Vagina (tissue), 2 donors: ENCODE data around the gene FAM120A. TPM values are rescaled to one million over a fixed set of nuclear protein-coding genes. Genes with fewer than 3 reads are reported as not detected.

Experiments
- DNase-seq, 2 donors: peaks; one replicate each; pipeline ENCODE4 v3.0.0-alpha.2; 2017; ENCODE audit errors: extremely low spot score in 2 of 2
- H3K27ac ChIP-seq: fragments of 200-600 bp; sonication (generic); one replicate; pipeline ENCODE4 v1.5.1; 2019
- H3K27me3 ChIP-seq: fragments of 200-600 bp; sonication (generic); one replicate; pipeline ENCODE4 v1.5.1; 2019
- H3K36me3 ChIP-seq, 2 donors: fragments of 200-600 bp; sonication (generic); one replicate each; pipeline ENCODE4 v1.5.1; 2017 to 2019
- H3K4me1 ChIP-seq: fragments of 200-600 bp; sonication (generic); one replicate; pipeline ENCODE4 v1.5.1; 2019
- H3K4me3 ChIP-seq, 2 donors: fragments of 200-600 bp; sonication (generic); 1 replicate in 1 of 2; 2 replicates in 1 of 2; pipeline ENCODE4 v1.5.1; 2016 to 2019
- H3K9me3 ChIP-seq: fragments of 200-600 bp; sonication (generic); one replicate; pipeline ENCODE4 v1.5.1; 2019
- CTCF ChIP-seq, 3 experiments: fragments of 450-650 bp in 2 of 3; fragments of 200-600 bp in 1 of 3; sonication (generic) in 1 of 3; IDR thresholded peaks; one replicate each; pipeline ENCODE4 v1.5.1; 2017 to 2019; ENCODE audit warnings: antibody characterized with exemption in 3 of 3, mild to moderate bottlenecking in 2 of 3, moderate library complexity in 2 of 3
- POLR2A ChIP-seq, 2 donors: fragments of 450-650 bp; IDR thresholded peaks; one replicate each; pipeline ENCODE4 v1.6.1; 2017; ENCODE audit warnings: antibody characterized with exemption in 2 of 2, mild to moderate bottlenecking in 2 of 2, moderate library complexity in 2 of 2
- POLR2AphosphoS5 ChIP-seq, 2 donors: sonication (generic); formaldehyde crosslinking; IDR thresholded peaks; one replicate each; pipeline ENCODE4 v1.9.0; 2017; ENCODE audit warnings: antibody characterized with exemption in 2 of 2, mild to moderate bottlenecking in 2 of 2, low read depth in 1 of 2; ENCODE audit not compliant: insufficient read depth in 1 of 2
- intact Hi-C: fragments of 100-400 bp; cut with DNase I; formaldehyde crosslinking; loops from one replicate; pipeline ENCODE4 v1.15.1; 2023
- total RNA-seq: library from RNA; depleted of rRNA; stranded (reverse); fragments of >200 nt; gene quantifications from one replicate; pipeline ENCODE4 v1.2.3, GENCODE V29; 2016

FAM120A gene
- total RNA-seq, 1 donor from 2014 or later = 98.2 TPM

DNA sequence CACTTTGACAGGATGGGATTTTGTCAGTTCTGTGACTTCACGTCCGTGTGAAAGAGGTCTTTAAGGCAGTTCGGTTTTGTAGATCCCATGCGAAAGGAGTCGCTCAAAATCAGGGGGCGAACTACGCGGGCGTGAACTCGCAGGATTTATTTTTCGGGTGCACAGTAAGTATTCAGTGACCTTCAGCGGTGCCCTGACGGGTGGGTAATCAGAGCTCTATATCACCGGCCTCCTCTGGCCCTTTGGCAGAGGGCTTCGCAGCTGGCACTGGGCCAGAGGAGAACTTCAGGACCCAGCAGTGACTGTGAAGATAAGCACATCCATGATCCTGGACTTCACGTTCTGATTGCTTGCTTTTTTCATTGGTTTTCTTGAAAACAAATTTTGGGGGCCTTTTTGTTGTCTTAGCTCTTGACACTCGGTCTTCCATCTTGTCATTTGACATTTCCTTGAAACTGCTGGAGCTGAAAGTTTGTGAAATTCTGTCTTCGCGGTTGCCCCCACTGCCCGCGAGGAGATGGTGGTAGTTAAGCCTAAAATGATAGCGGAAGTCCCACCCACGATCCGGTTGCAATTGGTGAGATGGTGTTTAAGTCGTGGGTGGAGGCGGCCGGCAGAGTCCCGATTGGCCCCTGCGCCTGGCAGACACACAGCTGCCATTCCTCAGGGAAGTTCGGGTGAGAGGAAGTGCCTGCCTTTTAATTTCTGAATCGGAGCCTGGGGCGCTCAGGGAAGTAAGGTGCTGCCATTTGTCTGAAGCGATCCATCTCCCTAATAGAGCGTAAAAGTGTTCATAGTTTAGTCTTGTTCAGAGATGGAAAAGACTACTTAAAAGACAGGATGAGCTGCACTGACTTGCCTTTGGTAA is 1.8 kb downstream of the FAM120A start, which contains the start of gene FAM120AOS:
FAM120AOS (minus strand) TSS at position 535 of the 868 bp plus-strand sequence. CDS start 872 bp downstream, outside the sequence.
- peak in 1 of 2 donors; percentile 97 for DNase-seq
- intact Hi-C loops = loop anchor here (5.0 kb wide), 1 partner anchor 124 kb away; the partner anchor contains the start of gene PHF2
- peak; percentile 87 to 90 for TF ChIP-seq POLR2AphosphoS5 (IDR thresholded peaks at IDR 0.05; ENCODE audit: insufficient read depth in 1 of 2, low read depth in 1 of 2)
- peak in 1 of 2 donors; percentile 59 for TF ChIP-seq POLR2A (IDR thresholded peaks at IDR 0.05)
- no peak for TF ChIP-seq CTCF (IDR thresholded peaks at IDR 0.05)
- Histone ChIP-seq H3K27me3 (no peaks in the 10 kb centered on the region), H3K36me3 (peaks cover 0 to 9% of the 10 kb centered on the region in 2 donors), H3K27ac (peak within 1 kb of the TSS; percentile 95), H3K4me1 (peaks cover 70% of the 10 kb centered on the region), H3K9me3 (no peaks in the 10 kb centered on the region), H3K4me3 (peak within 1 kb of the TSS; percentile 81 to 97)

- Histone ChIP-seq H3K4me1 (peaks cover 73% of the 10 kb centered on the region), H3K27ac (no peak overlapping the region), H3K9me3 (no peaks in the 10 kb centered on the region), H3K36me3 (no peaks in the 10 kb centered on the region), H3K27me3 (no peaks in the 10 kb centered on the region), H3K4me3 (no peak overlapping the region)
- TF ChIP-seq POLR2A (IDR thresholded peaks at IDR 0.05) (no peak), POLR2AphosphoS5 (IDR thresholded peaks at IDR 0.05; ENCODE audit: insufficient read depth in 1 of 2, low read depth in 1 of 2) (no peak), CTCF (IDR thresholded peaks at IDR 0.05) (no peak)
- intact Hi-C loops = no loop called here
- no peak for DNase-seq
Measured at GRCh38 chr9:93456022-93456421, 4.5 kb downstream of the FAM120A start.

DNA sequence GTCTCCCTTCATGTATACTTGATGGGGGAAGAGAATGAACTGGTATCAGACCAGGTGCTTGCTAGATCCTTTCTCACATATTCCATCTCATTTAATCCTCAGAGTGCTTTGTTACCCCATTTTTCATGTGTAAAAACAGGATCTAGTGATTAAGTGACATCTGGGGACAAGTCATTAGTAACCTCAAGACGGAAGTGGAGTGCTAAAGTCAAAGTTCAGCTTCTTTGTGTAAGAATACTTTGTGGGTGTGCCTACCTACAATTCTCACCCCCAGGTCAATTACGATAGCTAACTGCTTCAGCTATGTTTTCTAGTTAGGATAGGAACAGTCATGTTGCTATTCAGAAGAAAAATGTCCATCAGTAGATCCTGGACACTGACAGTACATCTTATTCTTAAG is 5.0 kb downstream of the FAM120A start:
- Histone ChIP-seq H3K27me3 (no peaks in the 10 kb centered on the region), H3K4me3 (no peak overlapping the region), H3K36me3 (no peaks in the 10 kb centered on the region), H3K4me1 (peaks cover 77% of the 10 kb centered on the region), H3K27ac (no peak overlapping the region), H3K9me3 (no peaks in the 10 kb centered on the region)
- intact Hi-C loops = no loop called here
- TF ChIP-seq CTCF (IDR thresholded peaks at IDR 0.05) = no peak
- TF ChIP-seq POLR2AphosphoS5 (IDR thresholded peaks at IDR 0.05; ENCODE audit: insufficient read depth in 1 of 2, low read depth in 1 of 2) = no peak
- no peak for TF ChIP-seq POLR2A (IDR thresholded peaks at IDR 0.05)
- no peak for DNase-seq

DNA sequence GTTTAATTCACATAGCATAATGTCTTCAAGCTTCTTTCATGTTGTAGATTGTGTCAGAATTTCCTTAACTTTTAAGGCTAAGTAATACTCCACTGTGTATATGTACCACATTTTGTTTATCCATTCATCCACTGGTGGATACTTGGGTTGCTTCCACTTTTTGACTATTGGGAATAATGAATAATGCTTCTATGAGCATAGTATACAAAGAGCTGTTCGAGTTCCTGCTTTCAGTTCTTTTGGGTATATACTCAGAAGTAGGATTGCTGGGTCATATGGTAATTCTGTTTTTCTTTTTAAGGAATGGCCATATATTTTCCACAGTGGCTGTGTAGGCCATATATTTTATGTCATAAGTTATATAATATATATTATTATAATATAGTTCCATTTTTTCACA is 5.5 kb downstream of the FAM120A start:
- H3K36me3 ChIP-seq = no peaks in the 10 kb centered on the region
- H3K9me3 ChIP-seq = no peaks in the 10 kb centered on the region
- intact Hi-C loops = no loop called here
- H3K4me3 ChIP-seq = no peak overlapping the region
- H3K27me3 ChIP-seq = no peaks in the 10 kb centered on the region
- no peak for DNase-seq
- no peak overlapping the region for H3K27ac ChIP-seq
- TF ChIP-seq CTCF (IDR thresholded peaks at IDR 0.05) = no peak
- TF ChIP-seq POLR2AphosphoS5 (IDR thresholded peaks at IDR 0.05; ENCODE audit: insufficient read depth in 1 of 2, low read depth in 1 of 2) = no peak
- no peak for TF ChIP-seq POLR2A (IDR thresholded peaks at IDR 0.05)
- H3K4me1 ChIP-seq = peaks cover 81% of the 10 kb centered on the region

DNA sequence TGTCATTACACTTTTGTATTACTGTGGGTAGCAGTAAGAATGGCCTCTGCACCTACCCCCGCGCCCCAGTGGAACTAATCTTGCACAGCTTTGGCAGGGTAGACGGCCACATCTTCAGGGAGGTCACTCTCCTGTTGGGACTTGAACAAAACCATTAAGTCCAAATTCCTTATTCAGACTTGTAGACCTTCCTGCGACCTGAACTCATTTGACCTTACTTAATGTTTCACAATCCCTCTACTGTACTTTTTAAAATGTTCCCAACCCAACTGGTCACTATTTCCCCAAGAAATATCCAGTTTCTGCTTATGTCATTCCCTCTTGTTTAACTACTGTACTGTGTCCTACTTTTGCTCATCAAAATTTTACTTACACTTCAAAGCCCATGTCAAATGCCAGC is 7.2 kb downstream of the FAM120A start:
- no peak overlapping the region for H3K4me3 ChIP-seq
- intact Hi-C loops = no loop called here
- no peak for DNase-seq
- H3K27ac ChIP-seq = no peak overlapping the region
- H3K27me3 ChIP-seq = no peaks in the 10 kb centered on the region
- TF ChIP-seq POLR2AphosphoS5 (IDR thresholded peaks at IDR 0.05; ENCODE audit: insufficient read depth in 1 of 2, low read depth in 1 of 2) (no peak), POLR2A (IDR thresholded peaks at IDR 0.05) (no peak), CTCF (IDR thresholded peaks at IDR 0.05) (no peak)
- no peaks in the 10 kb centered on the region for H3K36me3 ChIP-seq
- H3K4me1 ChIP-seq = peaks cover 87% of the 10 kb centered on the region
- no peaks in the 10 kb centered on the region for H3K9me3 ChIP-seq
